ENCODE data around the gene BBIP1.
"Not testable (repeated sequence)": the region's sequence is repeated elsewhere in the genome, so short reads cannot be mapped to it uniquely, and the experiment has no call there.

BBIP1 gene

DNA sequence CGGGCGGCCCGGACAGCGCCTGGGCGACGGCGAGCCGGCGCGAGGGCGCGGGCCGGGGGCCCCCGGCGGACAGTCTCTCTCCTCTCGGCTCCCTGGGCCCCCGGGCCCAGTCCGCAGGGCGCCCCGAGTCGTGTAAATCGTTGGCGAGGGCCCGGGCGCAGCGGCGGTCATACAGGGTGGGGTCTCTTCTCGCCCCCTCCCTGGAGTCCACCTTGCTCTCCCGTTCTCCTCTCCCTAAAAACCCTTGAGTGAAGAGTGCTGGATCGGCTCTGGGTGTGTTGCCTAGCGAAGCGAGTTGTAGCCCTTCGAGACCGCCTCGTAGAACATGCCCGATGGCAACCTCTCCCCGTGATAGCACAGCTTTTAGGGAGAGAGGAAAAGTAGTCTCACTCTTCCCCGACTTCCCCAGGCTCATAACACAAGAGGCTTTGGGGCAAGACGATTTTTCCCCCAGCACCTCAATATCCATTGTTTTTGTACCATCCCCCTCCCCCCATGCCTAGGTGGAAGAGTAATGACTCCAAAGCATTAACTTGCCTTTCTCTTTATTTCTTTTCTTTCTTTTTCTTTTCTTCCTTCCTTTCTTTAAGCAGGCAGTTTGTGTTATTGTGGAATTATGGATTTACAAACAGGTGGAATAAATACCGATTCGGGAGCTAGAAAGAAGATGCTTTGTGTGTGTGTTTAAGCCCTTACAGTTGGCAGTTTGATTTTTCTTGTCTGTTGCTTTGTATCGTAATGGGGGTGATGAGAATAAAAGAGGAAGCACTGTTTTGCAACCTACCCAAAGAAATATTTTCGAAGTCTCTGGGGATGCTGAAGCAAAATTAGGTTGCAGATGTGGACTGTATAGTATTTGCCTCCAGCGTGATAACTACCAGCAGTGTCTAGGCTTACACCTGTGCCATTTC is 1.2 kb upstream of the BBIP1 start:
- peak; percentile 66 for DNase-seq

DNA sequence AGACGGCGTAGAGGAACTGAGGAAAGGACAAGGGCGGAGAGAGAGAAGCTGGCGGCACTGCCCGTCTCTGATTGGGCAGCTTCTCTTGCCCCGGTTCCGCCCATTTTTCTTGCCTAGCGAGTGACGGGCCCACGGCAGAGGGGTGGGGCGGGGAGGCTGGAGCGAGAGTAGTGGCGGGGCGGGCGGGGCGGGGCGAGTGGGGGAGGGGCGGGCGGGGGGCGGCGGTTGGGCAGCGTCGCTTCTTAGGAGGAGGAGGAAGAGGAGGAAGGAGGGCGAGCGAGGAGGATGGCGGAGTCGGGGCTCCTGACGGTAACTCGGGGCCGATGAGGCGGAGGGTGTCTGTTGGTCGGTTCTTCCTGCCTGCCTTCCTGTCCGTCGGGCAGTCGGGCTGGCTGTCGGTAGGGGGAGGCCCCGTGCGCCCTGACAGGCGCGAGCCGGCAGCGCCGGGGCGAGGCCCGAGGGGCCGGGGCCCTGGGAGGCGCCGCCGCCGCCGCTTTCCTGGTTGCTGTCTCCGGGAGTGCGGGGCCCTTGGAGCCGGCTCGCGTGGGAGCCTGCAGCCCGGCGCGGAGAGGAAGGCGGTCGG is 460 bp upstream of the BBIP1 start, which contains the start of gene SHOC2:
Gene SHOC2, plus strand, starts transcription at position 256 of the 583 bp plus-strand sequence. CDS start 44,755 bp downstream, outside the sequence.
- DNase-seq, result peak; percentile 100

DNA sequence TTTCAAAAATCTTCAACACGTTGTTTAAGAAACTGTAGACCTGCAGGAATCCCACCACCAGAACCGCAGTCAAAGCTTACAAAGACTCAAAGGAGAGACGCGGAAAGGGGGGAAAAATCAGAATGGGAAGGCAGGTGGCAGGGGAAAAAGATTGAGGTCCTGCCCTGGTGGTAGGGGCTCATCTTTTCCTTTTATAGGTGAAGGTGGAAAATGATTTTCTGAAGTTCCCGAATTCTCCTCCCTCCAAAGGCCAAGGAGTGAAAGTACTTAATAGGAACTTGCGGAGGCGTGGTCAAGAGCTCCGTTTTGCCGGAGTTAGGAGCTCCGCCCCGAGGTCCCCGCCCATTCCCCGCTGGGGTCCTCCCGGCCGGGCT is 724 bp downstream of the BBIP1 start:
- DNase-seq, result peak; percentile 96

GRCh38 chr10:110916554-110917346 is 2.2 kb downstream of the BBIP1 start:
- DNase-seq, result no peak

DNA sequence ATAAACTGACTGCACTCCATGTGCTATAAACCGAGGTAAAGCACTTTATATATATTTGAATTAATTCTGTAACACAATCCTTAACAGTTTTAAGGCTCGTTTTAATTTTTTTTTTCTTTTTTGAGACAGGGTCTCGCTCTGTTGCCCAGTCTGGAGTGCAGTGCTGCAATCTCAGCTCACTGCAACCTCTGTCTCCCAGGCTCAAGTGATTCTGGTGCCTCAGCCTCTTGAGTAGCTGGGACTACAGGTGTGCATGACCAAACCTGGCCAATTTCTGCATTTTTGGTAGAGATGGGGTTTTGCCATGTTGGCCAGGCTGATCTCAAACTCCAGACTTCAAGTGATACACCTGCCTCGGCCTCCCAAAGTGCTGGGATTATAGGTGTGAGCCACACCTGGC is 3.4 kb downstream of the BBIP1 start:
- not testable (repeated sequence) for DNase-seq

GRCh38 chr10:110915035-110915434 is 3.9 kb downstream of the BBIP1 start:
- DNase-seq, result no peak

- DNase-seq, result no peak
Observed at GRCh38 chr10:110914431-110914830, 4.5 kb downstream of the BBIP1 start.

DNA sequence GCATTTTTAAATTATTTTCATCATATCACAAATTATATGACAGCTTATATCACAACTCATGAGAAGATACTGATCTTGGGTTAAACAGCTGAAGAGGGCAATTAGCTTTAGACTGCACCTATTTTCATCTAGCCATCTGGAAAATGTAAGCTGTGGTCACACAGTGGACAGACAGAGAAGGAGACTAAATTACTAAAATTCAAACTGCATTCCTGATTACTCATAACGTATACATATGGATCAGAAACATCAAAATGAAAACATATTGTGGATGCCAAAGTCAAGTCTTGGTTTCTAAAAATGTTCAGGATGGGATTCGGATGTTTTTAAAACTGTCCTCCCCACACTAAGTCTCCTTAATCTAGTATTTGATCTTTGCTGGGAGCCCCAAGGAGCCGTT is 6.6 kb downstream of the BBIP1 start:
- no peak for DNase-seq

GRCh38 chr10:110910138-110910537 is 8.8 kb downstream of the BBIP1 start:
- DNase-seq, result no peak

DNA sequence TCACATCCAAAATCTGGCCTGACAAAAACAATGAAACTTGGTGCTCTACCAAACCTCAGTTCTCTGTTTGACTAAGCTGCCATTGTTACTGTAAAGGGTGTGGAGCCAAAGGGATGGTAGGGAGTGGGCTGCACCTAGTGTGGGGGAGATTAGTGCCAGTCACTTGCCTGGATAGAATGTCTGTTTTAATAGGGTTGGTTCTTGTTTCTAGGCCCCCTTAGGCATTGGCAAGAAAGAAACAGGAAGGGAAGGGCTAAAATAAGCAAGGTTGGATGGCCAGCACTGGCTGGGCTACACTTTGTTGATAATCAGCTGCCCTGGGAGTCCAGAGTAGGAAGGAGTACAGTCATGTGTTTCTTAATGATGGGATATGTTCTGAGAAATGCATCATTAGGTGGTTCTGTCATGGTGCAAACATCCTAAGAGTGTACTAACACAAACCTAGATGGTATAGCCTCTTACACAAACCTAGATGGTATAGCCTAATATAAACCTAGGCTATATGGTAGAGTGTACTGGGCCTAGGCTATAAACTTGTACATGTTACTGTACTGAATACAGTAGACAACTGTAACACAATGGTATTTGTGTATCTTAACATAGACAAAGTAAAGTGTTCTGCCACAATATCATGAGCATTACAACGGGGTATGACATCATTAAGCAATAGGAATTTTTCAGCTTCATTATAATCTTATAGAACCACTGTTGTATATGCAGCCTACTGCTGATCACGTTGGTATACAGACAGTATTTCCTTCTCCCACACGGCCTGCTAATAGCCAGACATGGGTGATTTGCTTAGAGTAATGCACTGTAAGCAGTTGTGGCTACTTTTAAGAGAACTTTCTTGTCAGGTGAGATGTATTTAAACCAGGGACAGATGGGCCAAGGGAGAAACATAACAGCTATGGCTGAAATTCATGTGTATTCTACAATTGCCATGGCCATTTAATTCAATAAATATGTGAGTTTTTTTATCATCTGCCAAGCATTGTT is 15.4 kb downstream of the BBIP1 start:
- no peak for DNase-seq

GRCh38 chr10:110901954-110902819 is 16.8 kb downstream of the BBIP1 start:
- no peak for DNase-seq

DNA sequence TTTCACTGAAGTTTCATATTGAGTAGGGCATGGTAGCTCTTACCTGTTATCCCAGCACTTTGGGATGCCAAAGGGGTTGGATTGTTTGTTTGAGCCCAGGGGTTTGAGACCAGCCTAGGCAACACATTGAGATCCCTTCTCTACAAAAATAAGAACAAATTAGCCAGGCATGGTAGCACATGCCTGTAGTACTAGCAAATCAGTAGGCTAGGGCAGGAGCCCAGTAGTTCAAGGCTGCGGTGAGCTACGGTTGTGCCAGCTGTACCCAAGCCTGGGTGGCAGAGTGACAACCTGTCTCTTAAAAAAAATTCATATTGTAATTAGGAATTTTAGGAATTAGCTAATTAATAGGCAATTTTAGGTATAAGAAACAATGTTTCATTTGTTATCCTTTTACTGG is 18.0 kb downstream of the BBIP1 start:
- no peak for DNase-seq

DNA sequence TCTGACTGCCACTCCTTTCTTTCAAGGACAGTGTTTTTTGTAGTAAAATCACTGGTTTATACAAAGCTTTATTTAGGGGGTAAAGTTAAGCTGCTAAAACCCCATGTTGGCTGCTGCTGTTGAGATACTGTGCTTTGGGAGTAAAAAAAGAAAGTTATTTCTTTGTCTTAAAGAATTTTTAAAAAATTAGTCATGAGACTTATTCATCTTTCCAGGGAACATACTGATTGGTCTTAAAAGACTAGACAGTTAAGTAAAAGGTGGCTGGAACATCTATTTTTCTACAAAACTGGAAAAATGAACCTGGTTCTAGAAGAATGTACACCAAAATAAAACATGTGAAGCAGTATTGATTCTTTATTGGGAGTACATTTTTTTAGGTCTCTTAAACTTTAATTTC is 20.6 kb downstream of the BBIP1 start:
- no peak for DNase-seq

DNA sequence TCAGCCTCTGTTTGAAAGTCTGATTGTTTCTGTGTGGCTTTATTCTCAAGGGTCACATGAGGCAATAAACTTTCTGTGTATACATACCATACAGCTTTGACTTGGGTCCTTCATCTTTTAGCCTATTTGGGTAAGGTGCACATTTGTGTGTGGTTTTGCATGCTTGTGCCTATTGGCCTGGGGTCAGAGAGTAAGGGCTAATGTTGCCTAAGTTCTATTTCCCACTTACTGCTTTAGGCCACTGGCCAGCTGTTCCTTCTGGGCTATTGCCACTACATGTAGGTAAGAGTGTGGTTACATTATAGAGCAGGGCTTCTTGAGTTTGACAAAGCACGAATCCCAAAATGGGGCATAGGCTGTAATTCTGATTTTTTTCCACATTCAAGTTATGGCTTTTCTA is 21.8 kb downstream of the BBIP1 start:
- DNase-seq, result no peak

DNA sequence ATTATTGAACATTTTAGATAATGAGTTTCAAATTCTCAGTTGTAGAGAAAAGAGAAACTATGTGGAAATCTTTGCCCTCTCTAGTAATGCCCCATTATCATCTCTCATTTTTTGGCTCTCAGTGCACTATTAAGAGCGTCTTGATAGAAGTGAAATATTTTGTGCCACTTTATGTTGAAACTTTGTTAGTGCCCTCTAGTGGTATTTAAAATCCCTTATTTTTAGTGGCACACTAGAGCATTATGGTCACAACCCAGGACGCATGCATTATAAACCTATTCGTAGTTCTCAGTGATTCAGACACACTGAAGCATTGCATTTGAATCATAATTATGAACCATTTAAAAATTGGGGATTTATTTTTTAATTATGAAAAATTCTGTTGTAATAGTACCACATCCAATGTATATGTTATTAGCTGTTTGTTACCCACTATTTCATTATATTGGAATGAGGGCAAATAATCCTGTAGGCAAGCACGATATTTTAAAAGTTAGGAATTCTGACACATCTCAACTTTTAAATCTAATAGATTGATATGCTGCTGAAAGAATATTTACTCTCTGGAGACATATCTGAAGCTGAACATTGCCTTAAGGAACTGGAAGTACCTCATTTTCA is 25.3 kb downstream of the BBIP1 start:
- DNase-seq, result peak; percentile 68

GRCh38 chr10:110892602-110893288 is 26.2 kb downstream of the BBIP1 start:
- no peak for DNase-seq

DNA sequence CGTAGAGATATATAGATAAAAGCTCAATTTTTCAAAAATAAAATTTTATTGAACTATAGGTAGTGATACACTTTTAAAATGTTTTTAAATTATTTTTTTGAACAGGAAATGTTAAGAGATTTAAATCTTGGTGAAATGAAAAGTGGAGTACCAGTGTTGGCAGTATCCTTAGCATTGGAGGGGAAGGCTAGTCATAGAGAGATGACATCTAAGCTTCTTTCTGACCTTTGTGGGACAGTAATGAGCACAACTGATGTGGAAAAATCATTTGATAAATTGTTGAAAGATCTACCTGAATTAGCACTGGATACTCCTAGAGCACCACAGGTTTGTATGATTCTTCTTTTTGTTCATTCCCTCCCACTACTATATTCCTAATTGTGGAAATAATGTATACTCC is 31.4 kb downstream of the BBIP1 start:
- DNase-seq, result no peak

DNA sequence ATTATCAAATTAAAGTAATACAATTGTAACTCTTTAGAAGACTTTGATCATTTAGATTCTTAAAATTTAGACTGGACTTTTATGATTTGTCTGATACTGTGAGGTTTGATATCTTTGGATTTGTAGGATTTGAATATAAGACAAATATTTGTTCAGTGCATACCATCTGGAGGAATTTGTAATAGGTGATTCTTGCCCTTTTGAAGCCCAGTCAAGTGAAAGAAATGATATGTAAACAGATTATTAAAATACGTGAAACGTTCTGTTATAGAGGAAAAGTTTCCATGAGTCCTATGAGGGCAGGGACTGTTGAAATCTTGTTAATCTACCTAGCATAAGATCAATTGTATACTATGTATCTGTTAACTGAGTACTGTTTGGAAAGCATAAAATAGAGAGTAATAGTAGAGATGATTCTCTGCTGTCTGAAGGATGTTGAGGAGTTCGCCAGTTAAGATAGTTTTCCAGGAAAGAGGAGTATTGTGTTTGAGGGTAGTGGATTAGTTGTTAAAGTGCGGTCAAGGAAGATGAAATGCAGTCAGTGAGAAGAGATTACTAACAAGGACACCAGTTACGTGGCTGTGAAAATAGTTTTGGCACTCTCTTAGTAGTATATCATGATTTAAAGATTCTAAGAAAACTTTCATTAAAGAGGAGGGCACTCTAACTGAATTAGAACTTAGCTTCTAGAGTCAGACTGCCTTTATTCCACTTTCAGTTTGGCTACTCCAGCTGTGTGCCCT is 32.9 kb downstream of the BBIP1 start:
- DNase-seq, result no peak

DNA sequence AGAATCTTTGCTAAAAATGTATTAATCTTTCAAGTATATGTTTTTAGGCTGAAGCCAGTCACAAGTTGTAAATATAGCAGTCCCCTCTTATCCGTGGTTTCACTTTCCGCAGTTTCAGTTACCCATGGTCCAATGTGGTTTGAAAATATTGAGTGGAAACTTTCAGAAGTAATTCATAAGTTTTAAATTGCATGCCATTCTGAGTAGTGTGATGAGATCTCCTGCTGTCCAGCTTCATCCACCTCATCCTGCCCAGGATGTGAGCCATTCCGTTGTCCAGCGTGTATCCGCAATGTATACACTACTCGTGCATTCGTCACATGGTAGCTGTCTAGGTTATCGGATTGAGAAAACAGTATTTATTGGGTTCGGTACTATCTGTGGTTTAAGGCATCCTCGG is 35.1 kb downstream of the BBIP1 start:
- DNase-seq, result no peak

Data from suppressor macrophage treated with lipopolysaccharide for 4 hours (primary cell).